ENCODE measurements around the gene EXOC5.
"Not testable (repeated sequence)": the region's sequence is repeated elsewhere in the genome, so short reads cannot be mapped to it uniquely, and the experiment has no call there.

Gene EXOC5

DNA sequence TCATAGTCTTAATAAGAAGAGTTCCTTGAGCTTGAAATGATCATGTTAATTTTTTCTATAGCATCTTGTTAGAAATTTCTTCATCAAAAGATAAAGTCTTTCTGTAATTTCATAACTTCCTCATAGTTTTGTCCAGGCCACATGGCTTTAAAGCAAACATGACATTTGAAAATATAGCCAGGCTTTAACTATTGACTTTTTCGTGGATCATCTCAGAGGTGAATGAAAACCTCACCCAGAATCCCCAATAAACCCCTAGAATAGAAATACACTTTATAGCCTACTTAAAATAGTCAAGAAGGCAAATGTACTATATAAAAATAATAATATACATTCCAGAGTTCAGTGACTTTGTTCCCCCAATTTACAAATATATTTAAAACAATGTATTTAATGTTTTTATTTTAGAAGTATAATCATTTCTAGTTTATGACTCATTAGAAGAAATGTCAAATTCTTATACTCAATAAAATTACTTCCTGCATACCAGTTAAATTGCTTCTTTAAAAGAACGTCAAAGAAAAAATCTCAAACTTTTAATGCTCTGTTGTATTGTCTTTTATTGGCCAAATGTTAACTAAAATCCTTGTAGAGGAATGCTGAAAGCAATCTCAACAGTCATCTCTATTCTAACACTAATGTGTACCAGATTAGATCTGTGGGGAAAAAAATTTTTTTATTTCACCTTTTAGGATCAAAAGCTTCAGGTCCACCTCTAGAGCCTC, 21.6 kb downstream of the EXOC5 start:
- no peak for DNase-seq

DNA sequence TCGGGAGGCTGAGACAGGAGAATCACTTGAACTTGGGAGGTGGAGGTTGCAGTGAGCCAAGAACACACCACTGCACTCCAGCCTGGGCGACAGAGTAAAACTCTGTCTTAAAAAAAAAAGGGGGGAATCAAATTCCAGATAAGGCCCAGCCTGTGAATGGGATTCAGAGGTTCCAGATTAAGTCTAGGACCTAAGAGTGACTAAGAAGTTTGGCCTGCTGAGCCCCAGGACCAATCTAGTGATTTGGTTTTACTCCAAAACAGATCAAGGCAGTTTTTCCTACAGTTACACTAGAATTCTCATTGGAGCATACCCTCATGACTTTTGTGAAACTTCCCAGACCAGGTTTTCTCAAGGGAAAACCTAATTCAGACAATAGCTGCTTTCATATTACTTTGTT, 22.8 kb downstream of the EXOC5 start:
- no peak for DNase-seq

DNA sequence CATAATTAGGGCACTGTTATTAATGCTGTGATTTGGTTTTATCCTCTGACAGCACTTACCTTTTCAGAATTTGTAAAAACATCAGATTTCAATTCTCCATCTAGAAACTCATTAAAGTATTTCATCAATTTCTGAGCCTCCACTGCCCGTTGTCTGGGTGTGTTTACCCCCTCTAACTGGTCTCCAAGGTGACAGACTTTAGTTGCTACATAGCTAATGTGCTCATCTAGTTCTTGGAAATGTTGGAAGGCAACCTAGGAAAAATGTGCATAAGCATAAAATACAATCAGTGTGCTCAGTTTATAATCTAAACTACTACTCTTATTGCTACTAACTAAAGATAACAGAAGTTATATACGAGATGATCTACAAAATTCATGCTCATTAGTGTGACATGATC, 24.6 kb downstream of the EXOC5 start:
- DNase-seq, result no peak

DNA sequence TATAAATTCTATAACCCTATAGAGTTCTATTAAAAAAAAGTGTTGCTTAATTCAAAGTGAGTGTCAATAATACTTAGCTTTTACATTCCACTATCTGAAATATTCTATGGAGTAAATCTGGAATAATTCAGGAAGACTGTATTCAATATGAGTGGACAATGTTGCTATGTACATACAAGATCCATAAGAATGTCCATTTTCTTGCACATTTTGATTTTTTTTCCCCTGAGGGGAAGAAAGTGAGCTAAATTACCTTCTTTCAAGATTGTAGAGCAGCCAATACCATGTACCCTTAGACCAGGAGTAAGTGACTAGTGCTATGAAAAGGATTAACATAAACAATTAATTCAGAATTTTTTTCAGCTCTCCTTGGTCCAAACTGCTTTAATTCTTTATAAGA, 25.4 kb downstream of the EXOC5 start:
- no peak for DNase-seq

DNA sequence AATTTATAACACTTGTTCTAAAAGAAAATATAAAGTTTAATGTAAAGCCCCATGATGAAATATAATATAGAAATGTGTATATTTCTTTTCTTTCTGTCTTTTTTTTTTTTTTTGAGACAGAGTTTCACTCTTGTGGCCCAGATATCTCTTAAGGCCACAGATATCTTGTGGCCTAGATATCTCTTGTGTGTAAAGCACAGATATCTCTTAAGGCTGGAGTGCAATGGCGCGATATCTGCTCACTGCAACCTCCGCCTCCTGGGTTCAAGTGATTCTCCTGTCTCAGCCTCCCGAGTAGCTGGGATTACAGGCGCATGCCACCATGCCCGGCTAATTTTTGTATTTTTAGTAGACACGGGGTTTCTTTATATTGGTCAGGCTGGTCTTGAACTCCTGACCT, 28.6 kb downstream of the EXOC5 start:
- not testable (repeated sequence) for DNase-seq

DNA sequence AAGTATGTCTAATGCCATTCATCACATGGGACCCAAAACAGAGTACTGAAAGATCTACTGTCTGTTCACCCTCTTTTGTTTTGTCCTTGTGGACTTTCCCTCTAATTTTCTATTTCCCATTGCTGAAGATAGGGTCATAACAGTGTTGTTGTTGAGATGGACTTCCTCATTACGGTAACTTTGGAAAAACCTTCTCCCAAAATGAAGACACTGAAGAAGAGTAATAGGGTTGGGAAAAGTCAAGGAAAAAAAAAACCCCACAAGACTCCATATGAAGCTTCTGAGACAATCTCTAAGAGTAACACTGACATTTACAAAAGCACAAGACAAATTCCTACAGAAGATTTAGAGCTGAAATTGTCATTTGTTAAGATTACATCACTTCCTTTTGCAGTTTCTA, 36.7 kb downstream of the EXOC5 start:
- no peak for DNase-seq

DNA sequence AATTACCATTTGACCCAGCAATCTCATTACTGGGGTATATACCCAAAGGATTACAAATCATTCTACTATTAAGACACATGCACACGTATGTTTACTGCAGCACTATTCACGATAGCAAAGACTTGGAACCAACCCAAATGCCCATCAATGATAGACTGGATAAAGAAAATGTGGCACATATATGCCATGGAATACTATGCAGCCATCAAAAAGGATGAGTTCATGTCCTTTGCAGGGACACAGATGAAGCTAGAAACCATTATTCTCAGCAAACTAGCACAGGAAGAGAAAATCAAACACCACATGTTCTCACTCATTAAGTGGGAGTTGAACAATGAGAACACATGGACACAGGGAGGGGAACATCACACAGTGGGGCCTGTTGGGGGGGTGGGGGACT, 40.4 kb downstream of the EXOC5 start:
- DNase-seq, result not testable (repeated sequence)

DNA sequence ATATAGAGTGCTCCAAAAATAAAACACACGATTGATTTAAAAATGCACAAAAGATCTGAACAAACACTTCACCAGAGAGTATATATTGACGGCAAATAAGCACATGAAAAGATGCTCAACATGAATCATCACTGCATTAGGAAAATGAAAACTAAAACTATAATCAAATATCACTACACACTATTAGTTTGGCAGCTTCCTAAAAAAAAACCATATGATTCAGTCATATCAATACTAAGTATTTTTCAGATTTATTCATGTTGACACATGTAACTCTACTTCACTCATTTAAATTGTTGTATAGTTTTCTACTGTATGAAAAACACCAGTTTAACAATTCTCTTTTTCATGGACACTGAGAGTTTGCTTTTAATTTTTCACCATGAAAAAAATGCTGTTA, 41.6 kb downstream of the EXOC5 start:
- DNase-seq, result no peak

DNA sequence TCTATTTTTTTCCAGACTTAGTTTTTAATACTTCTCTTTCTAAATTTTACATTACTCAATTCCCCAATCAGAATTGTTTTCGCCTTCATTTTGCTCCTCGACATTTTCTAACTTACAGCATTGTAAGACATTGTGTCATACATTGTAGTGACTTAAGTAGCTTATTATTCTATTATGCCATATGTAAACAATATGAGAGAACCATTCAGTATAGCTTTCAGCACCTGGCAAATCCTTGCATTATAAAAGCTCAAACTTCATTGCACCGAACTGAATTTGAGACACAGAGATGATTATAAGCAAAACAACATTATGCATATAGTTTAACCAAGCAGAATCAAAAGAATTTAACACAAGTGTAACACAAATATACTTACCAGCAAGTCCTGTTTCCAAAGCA, 46.8 kb downstream of the EXOC5 start:
- DNase-seq, result no peak

DNA sequence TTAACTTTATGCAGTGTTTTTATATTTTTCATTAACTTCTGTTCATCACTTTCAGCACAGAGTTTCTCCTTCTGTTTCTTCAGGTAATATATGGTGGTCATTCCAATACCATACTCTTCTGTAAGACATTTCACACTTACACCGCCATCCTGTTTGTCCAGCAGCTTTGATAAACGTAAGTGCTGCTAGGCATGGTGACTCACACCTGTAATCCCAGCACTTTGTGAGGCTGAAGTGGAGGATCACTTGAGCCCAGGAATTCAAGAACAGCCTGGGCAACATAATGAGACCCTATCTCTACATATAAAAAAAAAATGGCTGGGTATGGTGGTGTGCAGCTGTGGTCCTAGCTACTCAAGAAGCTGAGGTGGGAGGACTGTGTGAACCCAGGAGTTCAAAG, 55.8 kb downstream of the EXOC5 start:
- DNase-seq, result no peak

DNA sequence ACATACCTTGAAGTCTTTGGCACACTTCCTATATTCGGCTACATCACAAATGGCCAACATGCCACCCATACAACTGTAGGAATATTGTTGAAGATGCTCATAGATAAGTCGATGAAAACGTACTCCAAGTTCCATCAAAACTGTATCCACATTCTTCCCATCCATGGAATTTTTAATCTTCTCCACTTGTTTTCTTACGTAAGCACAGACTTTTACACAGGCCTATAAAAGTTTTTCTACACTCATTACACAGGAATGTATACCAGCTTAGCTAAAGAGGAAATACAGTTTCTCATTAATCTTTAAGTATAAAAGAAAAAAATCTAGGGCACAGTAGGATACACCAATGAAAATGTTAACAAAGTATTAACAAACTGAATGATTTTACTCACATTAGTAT, 59.1 kb downstream of the EXOC5 start:
- DNase-seq, result no peak

DNA sequence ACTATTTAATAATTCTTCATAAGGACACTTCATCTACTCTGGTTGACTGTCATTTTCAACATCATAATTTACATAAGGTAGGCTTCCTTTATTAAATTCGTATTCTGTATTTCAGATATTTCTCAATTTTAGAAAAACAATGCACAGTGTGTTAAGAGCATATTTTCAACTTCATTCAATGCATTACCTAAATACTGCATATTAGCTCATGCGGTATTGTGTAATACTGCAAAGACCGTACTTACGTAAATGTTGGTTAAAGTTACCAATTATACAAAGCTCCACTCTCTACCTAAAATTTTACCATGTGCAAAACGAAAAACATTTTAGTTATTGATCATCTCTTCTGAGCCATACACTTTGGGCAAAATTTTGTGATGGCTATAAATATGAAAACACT, 62.8 kb downstream of the EXOC5 start:
- no peak for DNase-seq

DNA sequence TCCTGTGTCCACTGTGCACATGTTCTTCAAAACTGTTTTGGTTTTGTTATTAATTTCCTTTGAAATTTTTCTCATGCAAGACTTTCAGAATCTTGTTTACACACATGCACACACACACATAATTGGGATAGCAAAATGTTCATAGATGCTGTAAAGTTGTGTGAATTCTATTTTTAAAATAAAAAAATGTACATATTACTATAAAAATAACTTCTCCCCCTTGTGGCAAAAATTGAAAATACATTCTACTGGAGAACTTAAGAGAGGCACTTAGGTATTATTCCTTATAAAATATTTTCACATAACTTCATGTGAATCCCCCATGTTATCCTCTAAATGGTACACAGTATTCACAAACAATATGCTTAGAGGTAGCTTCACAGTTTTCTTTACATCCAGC, 66.0 kb downstream of the EXOC5 start:
- not testable (repeated sequence) for DNase-seq

DNA sequence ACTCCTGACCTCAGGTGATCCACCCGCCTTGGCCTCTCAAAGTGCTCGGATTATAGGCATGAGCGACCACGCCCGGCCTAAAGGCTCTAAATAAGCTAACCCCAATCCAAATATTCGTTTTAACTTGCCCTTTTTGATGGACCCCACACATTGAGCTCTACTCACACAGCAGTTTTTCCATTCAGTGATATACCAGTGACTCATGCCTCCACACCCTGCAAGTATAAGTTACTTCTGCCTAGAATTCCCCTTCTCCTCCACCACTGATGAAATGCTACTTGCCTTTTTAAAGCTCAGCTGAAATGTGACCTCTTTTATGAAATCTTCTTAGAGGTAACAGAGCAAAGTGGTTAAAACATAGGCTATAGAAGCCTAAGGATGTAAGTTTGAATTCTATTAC, 68.8 kb downstream of the EXOC5 start:
- no peak for DNase-seq

DNA sequence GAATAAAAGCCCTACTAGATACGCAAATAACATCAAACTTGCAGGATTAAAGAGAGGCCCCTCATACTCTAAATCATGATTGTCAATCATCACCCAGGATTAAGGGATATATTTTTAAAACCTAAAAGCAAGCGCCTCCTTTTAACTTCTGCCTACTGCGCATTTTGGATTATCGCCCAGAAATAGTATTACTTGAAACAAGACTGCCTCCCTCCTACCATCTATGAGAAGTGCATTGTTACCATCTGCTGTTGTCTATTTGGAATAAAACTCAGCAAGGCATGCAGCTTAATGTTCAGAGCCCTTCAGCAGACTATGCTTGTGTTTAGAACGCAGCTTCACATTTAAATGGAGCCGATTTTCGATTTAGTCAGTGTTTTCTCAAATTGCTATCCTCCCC, 79.6 kb downstream of the EXOC5 start:
- DNase-seq, result peak; percentile 95

DNA sequence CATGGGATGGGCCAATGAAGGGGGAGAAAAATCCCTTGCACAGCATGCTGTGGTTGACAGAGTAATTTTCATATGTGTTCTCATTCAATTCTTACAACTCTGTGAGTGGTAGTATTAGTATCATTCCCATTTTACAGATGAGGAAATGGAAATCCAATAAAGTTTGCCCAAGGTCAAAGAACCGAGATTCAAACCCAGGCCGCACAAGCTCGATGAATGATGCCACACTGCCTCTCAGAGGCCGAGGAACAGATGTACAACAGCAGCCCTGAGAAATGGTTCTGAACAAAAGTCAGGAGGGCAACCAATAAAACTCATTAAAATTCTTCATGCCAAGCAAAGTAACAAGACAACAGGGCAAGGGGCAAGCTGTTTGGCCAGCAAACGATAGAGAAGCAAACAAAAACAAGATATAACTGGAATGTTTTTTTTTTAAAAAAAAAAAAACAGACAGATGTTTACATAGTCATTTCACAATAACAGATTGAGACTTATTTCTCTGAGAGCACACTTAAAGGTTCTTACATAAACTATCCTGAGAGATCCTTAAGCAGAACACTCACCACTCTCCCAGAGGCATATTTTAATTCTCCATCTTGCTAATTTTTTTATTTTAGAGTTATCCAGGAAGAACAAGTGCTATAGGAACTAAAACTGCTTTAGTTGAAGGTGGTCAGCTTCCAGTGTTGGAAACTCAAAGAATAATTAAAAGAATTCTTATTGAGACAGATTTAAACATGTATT, 85.8 kb downstream of the EXOC5 start:
- DNase-seq, result peak; percentile 68

DNA sequence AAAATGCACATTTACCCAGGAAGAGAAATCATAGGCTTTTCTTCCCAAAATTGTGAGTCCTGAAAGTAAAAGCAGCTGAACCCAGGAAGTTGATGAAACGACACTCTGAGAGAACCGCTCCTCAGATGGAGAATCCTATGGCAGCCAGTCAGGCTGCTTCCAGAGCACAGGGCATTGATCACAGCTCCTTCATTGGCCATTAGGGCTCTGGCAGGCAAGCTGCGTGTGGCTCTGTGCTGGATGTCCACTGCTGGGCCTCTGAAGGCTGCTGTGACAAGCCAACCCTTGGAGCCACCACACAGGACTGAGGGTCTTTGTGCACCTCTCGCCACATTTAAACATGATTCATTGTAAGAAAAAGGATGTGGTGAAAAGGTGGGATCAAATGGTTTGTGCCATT, 89.4 kb downstream of the EXOC5 start:
- no peak for DNase-seq

DNA sequence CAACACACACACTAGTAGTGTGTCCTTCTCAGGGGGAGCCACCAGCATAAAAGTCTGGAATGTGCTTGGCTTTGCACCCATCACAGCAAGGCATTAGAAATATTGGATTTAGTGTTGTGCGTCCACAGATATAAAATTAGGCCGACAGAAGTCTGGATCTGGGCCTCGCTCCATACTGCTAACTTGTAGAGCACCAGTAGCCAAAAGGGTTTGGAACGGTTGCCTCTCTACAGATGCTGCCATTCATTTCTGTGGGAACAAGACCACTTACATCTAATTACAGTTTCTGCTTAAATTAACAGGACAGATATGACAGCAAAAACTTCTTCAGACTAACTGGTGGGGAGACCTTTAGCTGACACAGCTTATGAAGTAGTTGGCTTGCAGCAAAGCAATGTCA, 94.2 kb downstream of the EXOC5 start:
- DNase-seq, result no peak

DNA sequence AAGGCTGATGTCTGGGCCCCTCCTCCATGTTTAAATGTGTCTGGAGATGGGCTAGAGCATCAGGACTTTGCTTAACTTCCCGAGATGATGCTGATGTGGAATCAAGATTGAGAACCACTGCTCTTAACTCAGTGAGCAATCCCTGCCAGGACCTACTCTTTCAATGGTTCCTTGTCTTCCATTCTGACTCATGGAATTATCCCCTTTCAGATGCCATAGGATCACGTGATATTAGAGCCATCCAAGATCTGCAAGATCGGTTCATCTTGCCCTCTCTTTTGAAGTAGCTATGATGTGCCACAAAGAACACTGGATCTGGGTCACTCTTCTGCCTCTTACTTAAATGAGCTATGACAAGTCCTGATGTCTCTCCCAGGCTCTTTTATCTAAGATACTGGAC, 96.8 kb downstream of the EXOC5 start:
- DNase-seq, result no peak

DNA sequence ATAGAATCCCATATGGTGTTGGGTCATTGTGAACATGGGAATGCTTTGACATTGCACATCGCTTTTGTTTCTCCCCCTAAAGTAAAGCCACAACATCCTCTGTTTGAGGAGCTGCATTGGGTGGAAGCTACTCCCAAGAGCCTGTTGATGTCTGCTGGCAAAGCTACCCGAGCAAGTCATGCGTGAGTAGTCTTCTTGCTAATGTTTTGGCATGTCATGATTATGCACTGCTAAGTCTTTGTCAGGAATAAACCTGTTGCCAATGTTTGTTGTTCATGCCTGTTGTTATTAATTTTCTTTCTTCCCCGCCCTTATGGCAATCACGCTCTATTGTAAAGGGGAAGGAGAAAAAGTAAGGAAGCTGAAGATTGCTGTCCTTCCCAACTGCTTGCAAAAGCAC, 97.3 kb downstream of the EXOC5 start:
- no peak for DNase-seq

DNA sequence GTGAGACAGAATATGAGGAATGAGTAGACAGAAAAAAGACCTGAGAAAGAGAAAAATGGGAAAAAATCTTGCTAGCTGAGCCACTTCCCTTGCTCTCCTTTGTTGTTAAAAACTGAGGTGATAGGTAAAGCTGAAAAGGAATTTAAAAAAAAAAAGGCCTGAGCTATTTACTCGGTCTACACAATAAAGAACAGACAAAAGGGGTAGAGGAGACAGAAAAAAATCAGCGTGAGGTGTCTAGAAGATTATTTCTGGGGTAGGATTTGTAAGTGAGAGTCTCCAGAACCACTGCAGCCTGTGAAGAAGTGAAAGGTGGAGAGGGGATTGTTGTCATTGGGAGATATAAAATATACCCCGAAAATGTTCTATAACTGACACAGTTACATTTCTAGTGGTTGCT, 98.8 kb downstream of the EXOC5 start:
- DNase-seq, result no peak

DNA sequence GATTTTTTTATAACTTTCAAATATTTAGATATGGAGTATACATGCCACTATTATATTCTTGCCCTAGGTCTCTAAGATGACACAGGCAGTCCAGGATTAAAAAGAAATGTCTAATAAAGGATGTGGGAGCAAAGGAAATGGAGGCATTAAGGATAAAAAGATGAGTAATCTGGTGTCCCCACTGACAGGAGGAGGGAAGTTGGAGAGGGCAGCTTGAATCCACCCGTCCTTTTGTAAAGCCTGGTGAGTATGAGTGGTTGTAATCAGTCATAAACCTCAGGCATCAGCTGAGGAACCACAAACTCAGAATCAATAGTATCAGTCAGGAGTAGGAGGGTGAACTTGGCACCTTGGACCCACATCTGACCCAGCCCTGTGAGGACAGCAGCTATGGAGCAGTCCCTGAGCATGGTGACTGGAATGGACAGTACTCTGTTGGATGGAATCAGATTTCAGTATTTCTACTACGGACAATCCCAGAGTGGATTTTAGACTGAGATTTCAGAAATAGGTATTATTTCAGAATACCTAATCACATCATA, 100.5 kb downstream of the EXOC5 start:
- DNase-seq, result no peak

DNA sequence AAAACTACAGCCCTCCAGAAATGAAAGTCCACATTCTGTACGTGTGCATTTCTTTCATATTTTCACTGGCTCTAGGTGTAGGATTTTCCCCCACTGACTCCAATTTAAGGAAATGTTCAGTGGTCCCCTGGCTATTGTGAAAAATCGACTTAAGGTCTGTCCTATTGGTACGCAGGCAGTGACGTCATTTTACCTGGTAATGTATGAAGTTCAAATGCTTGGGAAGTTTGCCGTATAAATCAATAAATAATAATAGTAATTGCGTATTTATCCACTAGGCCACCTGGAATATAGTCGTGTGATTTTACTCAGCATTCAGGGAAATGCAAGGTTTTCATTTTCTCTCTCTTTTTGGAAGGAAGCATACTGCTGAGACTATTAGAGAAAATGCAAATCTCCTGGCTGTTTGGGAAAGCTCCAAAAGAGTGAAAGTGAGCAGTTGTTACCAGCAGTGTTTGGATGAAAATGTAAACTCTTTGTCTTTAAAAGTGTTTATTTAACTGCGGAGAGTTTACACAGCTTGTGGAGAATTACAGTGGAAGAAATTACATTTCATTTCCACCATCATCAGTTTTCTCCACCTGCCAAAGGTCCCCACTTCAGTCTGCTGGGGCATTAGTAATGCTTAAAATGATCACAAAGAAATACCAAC, 107.0 kb downstream of the EXOC5 start:
- no peak for DNase-seq

DNA sequence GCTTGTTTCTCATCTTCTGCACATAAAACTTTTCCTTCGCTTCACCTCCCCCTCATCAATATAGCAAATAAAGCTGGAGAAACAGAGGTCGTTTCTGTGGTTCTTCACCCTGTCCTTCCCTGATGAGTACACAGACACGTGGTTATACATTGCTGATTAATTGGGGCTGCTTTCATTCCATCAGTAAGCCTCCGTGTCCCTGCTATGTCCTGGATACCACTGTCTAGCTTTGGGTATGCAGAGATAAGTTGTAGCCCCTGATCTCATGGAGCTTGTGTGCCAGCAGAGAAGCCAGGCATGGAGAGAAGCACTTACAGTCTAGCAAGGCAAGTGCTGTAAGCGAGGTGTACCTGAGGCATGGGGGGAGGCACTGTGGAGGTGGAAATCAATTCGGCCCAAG, 108.4 kb downstream of the EXOC5 start:
- DNase-seq, result no peak

Data from NCI-H524 treated with DMSO at 0.1 percent for 48 hours (cell line).